ENCODE data around the gene HTN1.

HTN1 gene

GRCh38 chr4:70057651-70058050, 7.4 kb downstream of the HTN1 start:
- Histone ChIP-seq H2AFZ (ENCODE audit: low read depth) (no peak overlapping the region), H3K36me3 (ENCODE audit: insufficient read depth) (no peaks in the 10 kb centered on the region), H3K4me2 (no peak overlapping the region), H3K27me3 (ENCODE audit: insufficient read depth, low read depth) (no peaks in the 10 kb centered on the region), H3K4me1 (ENCODE audit: low read depth, poor library complexity, severe bottlenecking) (peaks cover 16% of the 10 kb centered on the region), H3K79me2 (ENCODE audit: insufficient read depth, low read depth) (no peaks in the 10 kb centered on the region), H3K4me3 (IDR thresholded peaks at IDR 0.05; ENCODE audit: insufficient read depth, low read depth, low read length) (no peak overlapping the region), H3K27ac (no peak overlapping the region), H3K9ac (no peak overlapping the region), H4K20me1 (ENCODE audit: insufficient read depth) (no peaks in the 10 kb centered on the region)
- no peak for TF ChIP-seq CTCF (conservative IDR thresholded peaks at IDR 0.05; ENCODE audit: low read depth, low read length)

GRCh38 chr4:70059149-70059548, 8.9 kb downstream of the HTN1 start:
- H3K4me2 ChIP-seq = no peak overlapping the region
- TF ChIP-seq CTCF (conservative IDR thresholded peaks at IDR 0.05; ENCODE audit: low read depth, low read length) = no peak
- no peaks in the 10 kb centered on the region for H3K79me2 ChIP-seq (ENCODE audit: insufficient read depth, low read depth)
- no peaks in the 10 kb centered on the region for H3K36me3 ChIP-seq (ENCODE audit: insufficient read depth)
- peaks cover 25% of the 10 kb centered on the region for H3K4me1 ChIP-seq (ENCODE audit: low read depth, poor library complexity, severe bottlenecking)
- no peak overlapping the region for H3K4me3 ChIP-seq (IDR thresholded peaks at IDR 0.05; ENCODE audit: insufficient read depth, low read depth, low read length)
- H3K9ac ChIP-seq = no peak overlapping the region
- H2AFZ ChIP-seq (ENCODE audit: low read depth) = no peak overlapping the region
- H3K27me3 ChIP-seq (ENCODE audit: insufficient read depth, low read depth) = no peaks in the 10 kb centered on the region
- H3K27ac ChIP-seq = no peak overlapping the region
- no peaks in the 10 kb centered on the region for H4K20me1 ChIP-seq (ENCODE audit: insufficient read depth)

GRCh38 chr4:70062000-70062399, 11.8 kb downstream of the HTN1 start:
- H3K4me1 ChIP-seq (ENCODE audit: low read depth, poor library complexity, severe bottlenecking) = peaks cover 25% of the 10 kb centered on the region
- no peak for TF ChIP-seq CTCF (conservative IDR thresholded peaks at IDR 0.05; ENCODE audit: low read depth, low read length)
- H3K36me3 ChIP-seq (ENCODE audit: insufficient read depth) = no peaks in the 10 kb centered on the region
- no peaks in the 10 kb centered on the region for H3K27me3 ChIP-seq (ENCODE audit: insufficient read depth, low read depth)
- H3K4me2 ChIP-seq = peak overlapping the region; percentile 89
- H4K20me1 ChIP-seq (ENCODE audit: insufficient read depth) = no peaks in the 10 kb centered on the region
- no peaks in the 10 kb centered on the region for H3K79me2 ChIP-seq (ENCODE audit: insufficient read depth, low read depth)
- peak overlapping the region; percentile 53; the same call in 1 of the 2 replicates for H2AFZ ChIP-seq (ENCODE audit: low read depth)
- H3K4me3 ChIP-seq (IDR thresholded peaks at IDR 0.05; ENCODE audit: insufficient read depth, low read depth, low read length) = peak overlapping the region; percentile 53
- peak overlapping the region; percentile 19; the same call in 1 of the 2 replicates for H3K27ac ChIP-seq
- 0 out of 2 replicates have a peak overlapping the region, but pooled peaks have one; percentile 1 for H3K9ac ChIP-seq

GRCh38 chr4:70080205-70080604, 30.0 kb downstream of the HTN1 start:
- no peak for TF ChIP-seq CTCF (conservative IDR thresholded peaks at IDR 0.05; ENCODE audit: low read depth, low read length)
- Histone ChIP-seq H3K9ac (no peak overlapping the region), H4K20me1 (ENCODE audit: insufficient read depth) (no peaks in the 10 kb centered on the region), H3K4me2 (no peak overlapping the region), H3K27ac (no peak overlapping the region), H3K4me3 (IDR thresholded peaks at IDR 0.05; ENCODE audit: insufficient read depth, low read depth, low read length) (no peak overlapping the region), H3K79me2 (ENCODE audit: insufficient read depth, low read depth) (no peaks in the 10 kb centered on the region), H3K27me3 (ENCODE audit: insufficient read depth, low read depth) (no peaks in the 10 kb centered on the region), H2AFZ (ENCODE audit: low read depth) (no peak overlapping the region), H3K36me3 (ENCODE audit: insufficient read depth) (no peaks in the 10 kb centered on the region), H3K4me1 (ENCODE audit: low read depth, poor library complexity, severe bottlenecking) (no peaks in the 10 kb centered on the region)
